ENCODE data around the gene JAZF1. TPM values are rescaled to one million over a fixed set of nuclear protein-coding genes. Genes with fewer than 3 reads are reported as not detected.

Gene JAZF1
- total and polyA plus RNA-seq, 3 donors from 2014 or later, result 38.5 to 51.0 (median 46.4) TPM

DNA sequence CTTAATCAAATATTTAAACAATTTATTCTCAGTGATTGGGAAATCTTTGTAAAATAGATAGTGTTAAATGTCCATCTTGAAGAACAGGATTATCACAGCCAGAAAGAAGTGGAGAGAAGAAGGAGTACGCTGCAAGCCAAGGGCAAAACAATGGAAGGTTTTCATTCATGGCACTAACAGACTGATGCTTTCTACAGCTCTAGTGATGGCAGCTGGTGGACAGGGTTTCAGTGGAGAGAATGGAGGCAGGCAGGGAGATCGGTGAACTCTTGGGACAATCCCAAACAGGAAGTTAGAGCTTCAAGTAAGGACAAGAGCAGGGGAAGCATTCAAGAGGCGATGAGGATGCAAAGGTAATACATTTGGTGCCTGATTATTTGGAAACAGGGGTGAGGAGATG lies 207.0 kb downstream of the JAZF1 start:
- no peak for DNase-seq
- Histone ChIP-seq H3K36me3 (ENCODE audit: low read depth, missing control alignments) (no peaks in the 10 kb centered on the region), H3K4me1 (no peaks in the 10 kb centered on the region), H3K4me3 (no peak overlapping the region), H3K9me3 (no peaks in the 10 kb centered on the region), H3K27ac (no peak overlapping the region), H3K27me3 (no peaks in the 10 kb centered on the region)
- intact Hi-C loops (cut with DNase I; ENCODE audit: low total_unique reads), result no loop called here
- WGBS, 2 donors, result 92 to 97% methylated on average over 3 of the region's 3 CpGs
- TF ChIP-seq POLR2A (IDR thresholded peaks at IDR 0.05), result no peak
- TF ChIP-seq, protein P1, sequence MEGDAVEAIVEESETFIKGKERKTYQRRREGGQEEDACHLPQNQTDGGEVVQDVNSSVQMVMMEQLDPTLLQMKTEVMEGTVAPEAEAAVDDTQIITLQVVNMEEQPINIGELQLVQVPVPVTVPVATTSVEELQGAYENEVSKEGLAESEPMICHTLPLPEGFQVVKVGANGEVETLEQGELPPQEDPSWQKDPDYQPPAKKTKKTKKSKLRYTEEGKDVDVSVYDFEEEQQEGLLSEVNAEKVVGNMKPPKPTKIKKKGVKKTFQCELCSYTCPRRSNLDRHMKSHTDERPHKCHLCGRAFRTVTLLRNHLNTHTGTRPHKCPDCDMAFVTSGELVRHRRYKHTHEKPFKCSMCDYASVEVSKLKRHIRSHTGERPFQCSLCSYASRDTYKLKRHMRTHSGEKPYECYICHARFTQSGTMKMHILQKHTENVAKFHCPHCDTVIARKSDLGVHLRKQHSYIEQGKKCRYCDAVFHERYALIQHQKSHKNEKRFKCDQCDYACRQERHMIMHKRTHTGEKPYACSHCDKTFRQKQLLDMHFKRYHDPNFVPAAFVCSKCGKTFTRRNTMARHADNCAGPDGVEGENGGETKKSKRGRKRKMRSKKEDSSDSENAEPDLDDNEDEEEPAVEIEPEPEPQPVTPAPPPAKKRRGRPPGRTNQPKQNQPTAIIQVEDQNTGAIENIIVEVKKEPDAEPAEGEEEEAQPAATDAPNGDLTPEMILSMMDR (IDR thresholded peaks at IDR 0.05), result no peak

DNA sequence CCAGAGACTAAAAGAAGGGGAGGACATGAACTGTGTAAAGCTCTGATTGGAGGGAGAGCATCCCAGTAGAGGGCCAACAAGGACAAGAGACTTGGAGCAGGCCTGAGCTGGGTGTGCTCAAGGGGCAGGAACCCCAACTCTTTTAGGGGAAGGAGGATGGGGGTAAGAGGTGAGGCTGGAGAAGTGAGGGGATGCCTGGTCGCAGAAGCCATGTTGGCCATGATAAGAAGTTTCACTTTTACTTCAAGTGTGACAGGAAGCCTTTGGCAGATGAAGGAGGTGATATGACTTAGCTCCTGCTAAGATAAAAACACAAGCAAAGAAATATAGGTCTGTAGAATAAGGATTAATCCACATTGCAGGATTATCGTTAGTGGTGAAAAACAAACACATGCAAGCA lies 208.3 kb downstream of the JAZF1 start:
- Histone ChIP-seq H3K27ac (no peak overlapping the region), H3K36me3 (ENCODE audit: low read depth, missing control alignments) (no peaks in the 10 kb centered on the region), H3K9me3 (no peaks in the 10 kb centered on the region), H3K4me3 (no peak overlapping the region), H3K27me3 (no peaks in the 10 kb centered on the region), H3K4me1 (no peaks in the 10 kb centered on the region)
- 83 to 92% methylated on average over 2 of the region's 2 CpGs for WGBS, 2 donors
- TF ChIP-seq, protein P1 (IDR thresholded peaks at IDR 0.05), result no peak
- TF ChIP-seq POLR2A (IDR thresholded peaks at IDR 0.05), result no peak
- no peak for DNase-seq
- intact Hi-C loops (cut with DNase I; ENCODE audit: low total_unique reads), result no loop called here

DNA sequence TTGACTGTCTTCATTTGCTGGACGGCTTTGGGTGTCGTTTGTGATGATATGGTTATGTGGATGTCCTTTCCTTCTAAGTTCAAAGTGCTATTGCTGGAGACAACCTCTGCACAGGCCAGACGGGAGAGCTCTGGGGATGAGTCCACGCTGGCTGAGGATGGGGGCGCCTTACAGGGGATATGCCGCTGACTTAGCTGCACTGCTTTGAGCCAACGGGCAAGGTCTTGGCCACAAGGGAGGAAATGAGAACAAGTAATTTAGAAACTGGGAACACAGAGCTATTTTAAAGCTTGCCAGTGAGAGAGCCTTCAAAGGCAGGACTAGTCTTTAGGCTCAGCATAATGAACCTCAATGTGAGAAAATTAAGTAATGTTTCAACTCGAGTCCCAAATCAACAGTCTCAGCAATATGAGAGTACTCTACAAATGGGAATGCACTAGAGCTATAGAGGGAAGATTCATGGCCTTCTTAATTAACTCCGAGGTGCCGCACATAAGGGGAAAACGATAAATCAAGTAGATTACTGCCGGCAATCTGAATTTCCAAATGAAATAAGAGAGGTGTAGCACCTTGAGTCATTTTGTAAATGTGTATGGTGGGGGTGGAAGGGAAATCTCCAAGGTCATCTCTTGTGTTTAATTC lies 209.3 kb downstream of the JAZF1 start:
- Histone ChIP-seq H3K9me3 (no peaks in the 10 kb centered on the region), H3K27me3 (no peaks in the 10 kb centered on the region), H3K4me3 (no peak overlapping the region), H3K27ac (no peak overlapping the region), H3K36me3 (ENCODE audit: low read depth, missing control alignments) (no peaks in the 10 kb centered on the region), H3K4me1 (peaks cover 4% of the 10 kb centered on the region)
- WGBS, 2 donors, result 59 to 65% methylated on average over 12 of the region's 12 CpGs
- intact Hi-C loops (cut with DNase I; ENCODE audit: low total_unique reads), result no loop called here
- TF ChIP-seq, protein P1 (IDR thresholded peaks at IDR 0.05), result no peak
- TF ChIP-seq POLR2A (IDR thresholded peaks at IDR 0.05), result no peak
- no peak for DNase-seq

DNA sequence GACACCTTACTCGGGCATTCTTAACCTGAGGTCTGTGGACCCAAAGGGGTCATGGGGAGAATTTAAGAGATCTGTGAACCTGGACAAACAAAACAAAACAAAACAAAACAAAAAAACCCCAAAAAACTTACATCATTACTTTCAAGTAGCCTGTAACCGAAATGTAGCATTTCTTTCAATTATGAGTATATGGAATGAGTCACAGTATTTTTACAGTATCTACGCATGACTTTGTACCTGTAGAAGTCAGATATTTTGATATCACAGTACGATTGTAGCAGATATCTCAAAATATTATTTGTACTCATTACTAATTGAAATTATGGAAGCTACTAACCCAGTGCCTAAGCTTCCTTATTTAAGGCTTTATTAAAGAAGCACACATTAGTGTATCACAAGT lies 210.2 kb downstream of the JAZF1 start:
- Histone ChIP-seq H3K4me1 (peaks cover 14% of the 10 kb centered on the region), H3K27ac (no peak overlapping the region), H3K4me3 (no peak overlapping the region), H3K9me3 (no peaks in the 10 kb centered on the region), H3K27me3 (no peaks in the 10 kb centered on the region), H3K36me3 (ENCODE audit: low read depth, missing control alignments) (no peaks in the 10 kb centered on the region)
- DNase-seq, result no peak
- 63 to 73% methylated on average over 4 of the region's 4 CpGs for WGBS, 2 donors
- TF ChIP-seq POLR2A (IDR thresholded peaks at IDR 0.05), result no peak
- TF ChIP-seq, protein P1 (IDR thresholded peaks at IDR 0.05), result no peak
- intact Hi-C loops (cut with DNase I; ENCODE audit: low total_unique reads), result no loop called here

DNA sequence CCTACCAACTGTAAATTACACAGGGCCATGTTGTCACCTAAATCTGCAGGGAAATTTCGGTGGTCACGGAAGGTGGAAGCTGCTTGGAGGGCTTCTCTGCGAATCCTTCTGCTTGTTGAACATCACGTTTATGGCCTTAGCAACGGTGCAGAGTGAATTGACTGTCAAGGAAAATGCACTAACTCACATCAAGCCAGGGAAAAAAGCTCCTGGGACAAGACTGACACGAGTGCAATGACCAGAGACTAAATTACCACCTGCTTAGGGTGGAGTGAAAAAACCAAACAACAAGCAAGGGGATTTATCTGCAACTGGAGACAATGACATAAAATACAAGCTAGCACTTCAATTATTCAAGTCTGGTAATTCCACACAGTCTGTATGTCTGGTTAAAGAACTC lies 211.2 kb downstream of the JAZF1 start:
- DNase-seq, result no peak
- WGBS, 2 donors, result 81 to 88% methylated on average over 6 of the region's 6 CpGs
- H3K4me3 ChIP-seq, result no peak overlapping the region
- no peaks in the 10 kb centered on the region for H3K27me3 ChIP-seq
- no peak overlapping the region for H3K27ac ChIP-seq
- TF ChIP-seq, protein P1 (IDR thresholded peaks at IDR 0.05), result no peak
- TF ChIP-seq POLR2A (IDR thresholded peaks at IDR 0.05), result no peak
- no peaks in the 10 kb centered on the region for H3K9me3 ChIP-seq
- no peaks in the 10 kb centered on the region for H3K36me3 ChIP-seq (ENCODE audit: low read depth, missing control alignments)
- intact Hi-C loops (cut with DNase I; ENCODE audit: low total_unique reads), result no loop called here
- peaks cover 15% of the 10 kb centered on the region for H3K4me1 ChIP-seq

Measured in testis (tissue), 3 donors.